HTERT RPE-1 (cell line): ENCODE results near the gene PRDM9.
"Not testable (repeated sequence)": the region's sequence is repeated elsewhere in the genome, so short reads cannot be mapped to it uniquely, and the experiment has no call there.

Experiments used
- in situ Hi-C: fragments of 300-500 bp; cut with MboI; formaldehyde crosslinking; loops from 4 replicates; pipeline ENCODE4 v1.14.3; 2020; ENCODE audit warnings: low sequenced_read_pairs

Gene PRDM9

GRCh38 chr5:23507278-23507685 is at the start of gene PRDM9:
Gene PRDM9, plus strand, starts transcription at chr5:23507609. Its CDS starts 1,425 bp downstream, at chr5:23509034.
- in situ Hi-C loops, result no loop called here

GRCh38 chr5:23457780-23458179 is 49.6 kb upstream of the PRDM9 start:
- in situ Hi-C loops, result no loop called here

GRCh38 chr5:23459214-23459613 is 48.2 kb upstream of the PRDM9 start:
- in situ Hi-C loops, result no loop called here

GRCh38 chr5:23461576-23461975 is 45.8 kb upstream of the PRDM9 start:
- in situ Hi-C loops, result no loop called here

GRCh38 chr5:23466401-23466912 is 41.0 kb upstream of the PRDM9 start:
- in situ Hi-C loops, result no loop called here

GRCh38 chr5:23468658-23469057 is 38.8 kb upstream of the PRDM9 start:
- in situ Hi-C loops, result no loop called here

- in situ Hi-C loops, result no loop called here
Measured at GRCh38 chr5:23473915-23474314, 33.5 kb upstream of the PRDM9 start.

GRCh38 chr5:23474315-23474714 is 33.1 kb upstream of the PRDM9 start:
- in situ Hi-C loops, result no loop called here

- in situ Hi-C loops, result no loop called here
Measured at GRCh38 chr5:23476580-23476979, 30.8 kb upstream of the PRDM9 start.

GRCh38 chr5:23482642-23483041 is 24.8 kb upstream of the PRDM9 start:
- in situ Hi-C loops, result no loop called here

- in situ Hi-C loops, result no loop called here
Measured at GRCh38 chr5:23483090-23483489, 24.3 kb upstream of the PRDM9 start.

GRCh38 chr5:23484096-23484495 is 23.3 kb upstream of the PRDM9 start:
- in situ Hi-C loops, result no loop called here

- in situ Hi-C loops, result not testable (repeated sequence)
Measured at GRCh38 chr5:23486227-23486626, 21.2 kb upstream of the PRDM9 start.

- in situ Hi-C loops, result no loop called here
Measured at GRCh38 chr5:23490993-23491392, 16.4 kb upstream of the PRDM9 start.

- in situ Hi-C loops, result no loop called here
Measured at GRCh38 chr5:23494558-23494957, 12.9 kb upstream of the PRDM9 start.

GRCh38 chr5:23496576-23496975 is 10.8 kb upstream of the PRDM9 start:
- in situ Hi-C loops, result no loop called here

- in situ Hi-C loops, result no loop called here
Measured at GRCh38 chr5:23506329-23507236, 826 bp upstream of the PRDM9 start.

- in situ Hi-C loops, result not testable (repeated sequence)
Measured at GRCh38 chr5:23510434-23510833, 3.0 kb downstream of the PRDM9 start.

- in situ Hi-C loops, result no loop called here
Measured at GRCh38 chr5:23522553-23522952, 15.1 kb downstream of the PRDM9 start.

- in situ Hi-C loops, result no loop called here
Measured at GRCh38 chr5:23523031-23523430, 15.6 kb downstream of the PRDM9 start.

GRCh38 chr5:23523998-23524397 is 16.6 kb downstream of the PRDM9 start:
- in situ Hi-C loops, result no loop called here

GRCh38 chr5:23525751-23526150 is 18.3 kb downstream of the PRDM9 start:
- in situ Hi-C loops, result no loop called here
